Right atrium auricular region (tissue), 2 donors: ENCODE results near the gene LRCH1. TPM values are rescaled to one million over a fixed set of nuclear protein-coding genes. Genes with fewer than 3 reads are reported as not detected.

ENCODE experiments used
- DNase-seq: peaks from one replicate; pipeline ENCODE4 v3.0.0-alpha.2; 2019; ENCODE audit warnings: low spot score
- H3K27ac ChIP-seq, 2 donors: fragments of 200-600 bp; sonication (generic); 1 replicate in 1 of 2; 2 replicates in 1 of 2; pipeline ENCODE4 v1.5.1; 2016 to 2019
- H3K27me3 ChIP-seq, 2 donors: fragments of 200-600 bp; sonication (generic); one replicate each; pipeline versions ENCODE4 v1.5.1 to v1.6.0; 2017 to 2019
- H3K36me3 ChIP-seq: fragments of 200-600 bp; sonication (generic); one replicate; pipeline ENCODE4 v1.5.1; 2016
- H3K4me1 ChIP-seq, 2 donors: fragments of 200-600 bp; sonication (generic); one replicate each; pipeline versions ENCODE4 v1.5.1 to v1.6.0; 2017 to 2019
- H3K4me3 ChIP-seq, 2 donors: fragments of 200-600 bp; sonication (generic); 1 replicate in 1 of 2; 2 replicates in 1 of 2; pipeline ENCODE4 v1.5.1; 2017 to 2019; ENCODE audit warnings: mild to moderate bottlenecking in 1 of 2, moderate library complexity in 1 of 2
- H3K9me3 ChIP-seq, 2 donors: fragments of 200-600 bp; sonication (generic); one replicate each; pipeline ENCODE4 v1.5.1; 2019
- total RNA-seq, 2 donors: library from RNA; depleted of rRNA; stranded (reverse); fragments of >200 nt; gene quantifications; one replicate each; pipeline ENCODE4 v1.1.0, GENCODE V29; 2016
- TF ChIP-seq, protein P1 (sequence below), 2 donors: fragments of 200-600 bp; sonication (generic); IDR thresholded peaks; one replicate each; pipeline ENCODE4 v1.5.1; 2019; ENCODE audit warnings: antibody characterized with exemption in 2 of 2

LRCH1 gene
- total RNA-seq, 2 donors from 2014 or later = 6.9 to 10.9 TPM

DNA sequence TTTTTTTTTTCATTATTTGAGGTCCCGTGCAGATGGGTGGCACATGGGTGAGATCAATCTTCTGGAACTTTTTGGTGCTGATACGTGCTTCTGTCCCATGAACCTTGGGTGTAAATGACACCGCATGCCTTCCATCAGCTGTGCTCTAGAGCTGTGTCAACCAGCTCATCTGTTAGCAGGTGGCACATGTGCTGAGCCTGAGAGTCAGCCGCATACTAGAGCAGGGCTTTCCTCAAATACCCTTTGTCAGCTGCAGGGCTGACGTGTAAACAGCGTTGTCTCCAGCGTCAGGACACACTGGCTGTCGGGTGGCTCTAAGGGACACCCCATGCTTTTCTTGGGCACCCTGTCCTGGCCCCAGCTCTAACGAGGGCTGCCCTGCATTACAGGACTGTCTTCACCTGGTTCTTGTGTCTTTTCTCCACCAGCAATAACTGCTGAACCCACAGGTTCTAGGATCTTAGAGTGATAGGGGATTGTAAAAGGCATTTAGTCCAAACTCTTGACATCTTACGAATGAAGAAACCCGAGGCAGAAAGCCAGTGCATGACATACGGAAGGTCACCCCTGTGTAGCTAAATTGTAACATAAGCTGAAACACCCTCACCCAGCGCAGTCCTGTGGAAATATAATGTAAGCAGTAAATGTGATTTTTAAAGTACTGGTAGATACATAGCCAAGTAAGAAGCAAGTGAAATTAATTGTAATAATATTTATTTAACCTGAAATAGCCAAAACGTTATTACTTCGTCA, 119.5 kb downstream of the LRCH1 start:
- H3K36me3 ChIP-seq = no peaks in the 10 kb centered on the region
- no peak overlapping the region for H3K27ac ChIP-seq
- peaks cover 0 to 42% of the 10 kb centered on the region in 2 donors for H3K4me1 ChIP-seq
- H3K4me3 ChIP-seq = no peak overlapping the region
- DNase-seq = no peak
- TF ChIP-seq, protein P1, sequence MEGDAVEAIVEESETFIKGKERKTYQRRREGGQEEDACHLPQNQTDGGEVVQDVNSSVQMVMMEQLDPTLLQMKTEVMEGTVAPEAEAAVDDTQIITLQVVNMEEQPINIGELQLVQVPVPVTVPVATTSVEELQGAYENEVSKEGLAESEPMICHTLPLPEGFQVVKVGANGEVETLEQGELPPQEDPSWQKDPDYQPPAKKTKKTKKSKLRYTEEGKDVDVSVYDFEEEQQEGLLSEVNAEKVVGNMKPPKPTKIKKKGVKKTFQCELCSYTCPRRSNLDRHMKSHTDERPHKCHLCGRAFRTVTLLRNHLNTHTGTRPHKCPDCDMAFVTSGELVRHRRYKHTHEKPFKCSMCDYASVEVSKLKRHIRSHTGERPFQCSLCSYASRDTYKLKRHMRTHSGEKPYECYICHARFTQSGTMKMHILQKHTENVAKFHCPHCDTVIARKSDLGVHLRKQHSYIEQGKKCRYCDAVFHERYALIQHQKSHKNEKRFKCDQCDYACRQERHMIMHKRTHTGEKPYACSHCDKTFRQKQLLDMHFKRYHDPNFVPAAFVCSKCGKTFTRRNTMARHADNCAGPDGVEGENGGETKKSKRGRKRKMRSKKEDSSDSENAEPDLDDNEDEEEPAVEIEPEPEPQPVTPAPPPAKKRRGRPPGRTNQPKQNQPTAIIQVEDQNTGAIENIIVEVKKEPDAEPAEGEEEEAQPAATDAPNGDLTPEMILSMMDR (IDR thresholded peaks at IDR 0.05) = no peak
- no peaks in the 10 kb centered on the region for H3K9me3 ChIP-seq
- H3K27me3 ChIP-seq = no peaks in the 10 kb centered on the region

DNA sequence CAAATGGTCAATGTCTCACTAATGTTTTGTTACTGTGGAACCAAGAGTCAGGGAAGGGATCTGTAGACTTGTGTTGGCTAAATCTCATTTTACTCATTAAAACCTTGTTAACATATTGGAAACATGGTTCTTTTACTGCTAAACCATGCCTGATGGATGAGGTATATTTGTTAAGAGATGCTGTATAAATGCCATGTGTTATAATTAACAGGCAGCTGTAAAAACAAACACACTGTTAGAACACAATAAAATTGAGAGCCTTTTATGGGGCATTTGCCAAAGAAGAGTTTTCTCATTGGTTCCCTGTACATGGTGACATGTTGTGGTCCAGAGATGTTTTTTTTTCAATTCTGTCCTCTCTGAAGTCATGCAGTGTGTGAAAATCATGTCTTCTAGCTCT, 122.0 kb downstream of the LRCH1 start:
- no peaks in the 10 kb centered on the region for H3K27me3 ChIP-seq
- peaks cover 0 to 37% of the 10 kb centered on the region in 2 donors for H3K4me1 ChIP-seq
- no peak for DNase-seq
- peak overlapping the region in 1 of 2 donors; percentile 7 for H3K27ac ChIP-seq
- H3K9me3 ChIP-seq = no peaks in the 10 kb centered on the region
- H3K36me3 ChIP-seq = no peaks in the 10 kb centered on the region
- H3K4me3 ChIP-seq = no peak overlapping the region
- TF ChIP-seq, protein P1 (IDR thresholded peaks at IDR 0.05) = no peak

GRCh38 chr13:46676378-46676725, 123.4 kb downstream of the LRCH1 start:
- TF ChIP-seq, protein P1 (IDR thresholded peaks at IDR 0.05) = no peak
- no peaks in the 10 kb centered on the region for H3K36me3 ChIP-seq
- no peak for DNase-seq
- no peak overlapping the region for H3K4me3 ChIP-seq
- peaks cover 0 to 44% of the 10 kb centered on the region in 2 donors for H3K4me1 ChIP-seq
- peak overlapping the region in 1 of 2 donors; percentile 24 for H3K27ac ChIP-seq
- H3K9me3 ChIP-seq = no peaks in the 10 kb centered on the region
- H3K27me3 ChIP-seq = no peaks in the 10 kb centered on the region

DNA sequence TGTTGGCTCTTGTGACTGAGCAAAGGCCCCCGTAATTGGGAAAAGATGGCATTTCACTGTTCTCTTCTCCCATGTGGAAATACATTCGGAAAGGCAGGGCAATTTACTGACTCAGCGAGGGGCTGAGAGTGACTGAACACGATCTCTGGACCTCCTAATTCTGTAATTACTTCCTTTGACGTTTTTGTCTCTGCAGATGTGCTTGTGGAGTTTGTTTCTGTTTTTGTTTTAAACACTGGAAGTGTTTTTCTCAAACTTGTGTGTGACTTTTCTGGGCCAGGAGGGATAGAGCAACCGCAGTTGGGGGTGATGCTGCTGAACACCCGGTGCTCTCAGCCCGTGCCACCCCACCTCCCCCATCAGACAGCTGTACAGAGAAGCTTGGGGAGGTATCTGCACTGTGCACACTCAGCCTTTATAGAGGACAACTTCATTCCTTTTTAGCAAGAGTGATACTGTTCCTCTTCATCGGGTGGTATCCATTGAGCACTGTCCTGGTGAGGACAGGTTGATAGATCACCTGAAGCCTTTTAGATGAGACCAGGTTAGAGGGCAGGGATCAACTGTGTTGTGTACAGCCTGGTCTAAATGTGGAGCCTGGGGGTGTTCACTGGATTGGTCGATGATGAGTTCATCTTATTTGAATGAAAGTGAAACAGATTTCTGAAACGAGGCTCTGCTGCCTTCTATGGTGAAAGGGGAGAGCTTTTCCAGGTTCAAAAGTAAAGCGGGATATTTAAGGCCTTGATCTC, 126.6 kb downstream of the LRCH1 start:
- DNase-seq = no peak
- H3K4me3 ChIP-seq = peak overlapping the region in 1 of 2 donors; percentile 29
- no peaks in the 10 kb centered on the region for H3K9me3 ChIP-seq
- H3K36me3 ChIP-seq = no peaks in the 10 kb centered on the region
- TF ChIP-seq, protein P1 (IDR thresholded peaks at IDR 0.05) = peak in 1 of 2 donors; percentile 13
- no peaks in the 10 kb centered on the region for H3K27me3 ChIP-seq
- H3K4me1 ChIP-seq = peaks cover 0 to 40% of the 10 kb centered on the region in 2 donors
- peak overlapping the region; percentile 62 to 66 for H3K27ac ChIP-seq

DNA sequence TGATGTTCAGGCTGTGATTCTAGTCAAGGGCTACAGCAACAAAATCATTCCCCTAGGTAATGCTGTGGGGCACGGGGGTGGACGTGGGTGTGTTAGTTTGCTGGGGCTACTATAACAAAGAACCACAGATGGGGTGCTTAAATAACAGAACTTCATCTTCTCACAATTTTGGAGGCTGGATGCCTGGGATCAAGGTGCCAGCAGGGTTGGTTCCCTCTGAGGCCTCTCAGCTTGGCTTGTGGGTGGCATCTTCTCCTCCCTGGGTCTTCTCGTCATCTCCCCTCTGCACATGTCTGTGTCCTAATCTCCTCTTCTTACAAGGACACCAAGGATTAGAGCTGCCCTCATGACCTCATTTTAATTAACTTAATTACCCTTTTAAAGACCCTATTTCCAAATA, 129.0 kb downstream of the LRCH1 start:
- TF ChIP-seq, protein P1 (IDR thresholded peaks at IDR 0.05) = no peak
- Histone ChIP-seq H3K4me3 (no peak overlapping the region), H3K27me3 (no peaks in the 10 kb centered on the region), H3K4me1 (peaks cover 0 to 42% of the 10 kb centered on the region in 2 donors), H3K9me3 (no peaks in the 10 kb centered on the region), H3K36me3 (no peaks in the 10 kb centered on the region), H3K27ac (no peak overlapping the region)
- DNase-seq = no peak
